Karpas-422 (cell line): ENCODE data around the gene ZNF772. TPM values are rescaled to one million over a fixed set of nuclear protein-coding genes. Genes with fewer than 3 reads are reported as not detected.
A peak's percentile ranks its signal among the peaks of the same experiment; 100 is the strongest.

ENCODE experiments used
- DNase-seq: peaks from one replicate; pipeline ENCODE4 v3.0.0-alpha.2; 2015
- H2AFZ ChIP-seq: fragments of 200-600 bp; sonication (generic); 2 replicates; pipeline ENCODE4 v1.6.1; 2014; ENCODE audit warnings: antibody characterized with exemption, low read length, mixed read lengths
- H3K27ac ChIP-seq: fragments of 200-600 bp; sonication (generic); 2 replicates; pipeline ENCODE4 v1.5.1; 2014; ENCODE audit warnings: mild to moderate bottlenecking, low read length, moderate library complexity
- H3K27me3 ChIP-seq: fragments of 200-600 bp; sonication (generic); 2 replicates; pipeline ENCODE4 v1.6.1; 2014; ENCODE audit warnings: low read length, mixed read lengths
- H3K36me3 ChIP-seq: fragments of 200-600 bp; sonication (generic); 2 replicates; pipeline ENCODE4 v1.6.1; 2014; ENCODE audit warnings: low read length, mixed read lengths; ENCODE audit not compliant: insufficient read depth
- H3K4me1 ChIP-seq: fragments of 200-600 bp; sonication (generic); 2 replicates; pipeline ENCODE4 v1.6.1; 2014; ENCODE audit warnings: mild to moderate bottlenecking, low read length, mixed read lengths
- H3K4me2 ChIP-seq: fragments of 200-600 bp; sonication (generic); 2 replicates; pipeline ENCODE4 v1.6.1; 2014; ENCODE audit warnings: low read length, low read depth, mild to moderate bottlenecking; ENCODE audit not compliant: poor library complexity, severe bottlenecking
- H3K4me3 ChIP-seq: fragments of 200-600 bp; sonication (generic); 2 replicates; pipeline ENCODE4 v1.5.1; 2014; ENCODE audit warnings: mild to moderate bottlenecking, antibody characterized with exemption, low read length, mixed read lengths
- H3K79me2 ChIP-seq: fragments of 200-600 bp; sonication (generic); 2 replicates; pipeline ENCODE4 v1.6.1; 2014; ENCODE audit warnings: mild to moderate bottlenecking, low read length, mixed read lengths
- H3K9ac ChIP-seq: fragments of 200-600 bp; sonication (generic); 2 replicates; pipeline ENCODE4 v1.6.0; 2014; ENCODE audit warnings: low read length
- H3K9me2 ChIP-seq: fragments of 200-600 bp; sonication (generic), shearing (Covaris generic); replicated peaks from 2 replicates; pipeline ENCODE4 v1.6.0; 2014; ENCODE audit warnings: mild to moderate bottlenecking, low read length, moderate library complexity; ENCODE audit not compliant: insufficient read depth
- H3K9me3 ChIP-seq: fragments of 300-700, 200-600 bp; sonication (generic); 2 replicates; pipeline ENCODE4 v1.6.1; 2014; ENCODE audit warnings: low read length, mixed read lengths
- H4K20me1 ChIP-seq: fragments of 200-600 bp; sonication (generic); 2 replicates; pipeline ENCODE4 v1.6.1; 2014; ENCODE audit warnings: mild to moderate bottlenecking, antibody characterized with exemption, low read length, low read depth; ENCODE audit not compliant: insufficient read depth
- total RNA-seq: library from RNA; depleted of rRNA; stranded (reverse); fragments of >200 nt; shearing (Covaris generic); gene quantifications from 2 replicates; pipeline ENCODE4 v1.2.3, GENCODE V29; 2014; ENCODE audit warnings: low replicate concordance

The ZNF772 gene
- total RNA-seq, 1 experiment from 2014 or later: 0.45 TPM

GRCh38 chr19:57441979-57442752 lies 35.2 kb downstream of the ZNF772 start:
- Histone ChIP-seq H3K36me3 (peaks cover 80% of the 10 kb centered on the region), H3K27me3 (no peaks in the 10 kb centered on the region), H3K4me3 (no peak overlapping the region), H3K9ac (no peak overlapping the region), H2AFZ (no peak overlapping the region), H4K20me1 (no peaks in the 10 kb centered on the region), H3K79me2 (peaks cover 62% of the 10 kb centered on the region), H3K4me1 (no peaks in the 10 kb centered on the region), H3K4me2 (no peak overlapping the region), H3K9me2 (no peaks in the 10 kb centered on the region), H3K27ac (no peak overlapping the region), H3K9me3 (peaks cover 78% of the 10 kb centered on the region)
- no peak for DNase-seq

DNA sequence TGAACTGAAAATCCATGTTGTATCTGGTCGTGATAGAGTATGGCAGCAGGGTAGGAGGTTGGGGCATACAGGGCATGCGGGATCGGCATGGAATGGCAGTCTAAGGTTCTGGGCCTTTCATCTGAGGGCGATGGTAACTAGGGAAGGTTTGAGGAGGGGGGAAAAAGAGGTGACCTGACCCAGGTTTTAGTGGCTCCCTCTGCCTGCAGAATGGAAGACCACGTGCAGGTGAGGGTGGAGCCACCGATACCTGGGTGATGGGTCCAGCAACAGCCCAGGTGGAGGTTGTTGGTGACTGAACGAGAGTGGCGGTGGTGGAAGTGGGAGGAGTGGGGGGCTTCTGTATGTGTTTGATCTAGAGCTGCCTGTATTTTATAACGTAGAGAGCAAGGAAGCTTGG lies 38.4 kb downstream of the ZNF772 start:
- H3K27me3 ChIP-seq: no peaks in the 10 kb centered on the region

DNA sequence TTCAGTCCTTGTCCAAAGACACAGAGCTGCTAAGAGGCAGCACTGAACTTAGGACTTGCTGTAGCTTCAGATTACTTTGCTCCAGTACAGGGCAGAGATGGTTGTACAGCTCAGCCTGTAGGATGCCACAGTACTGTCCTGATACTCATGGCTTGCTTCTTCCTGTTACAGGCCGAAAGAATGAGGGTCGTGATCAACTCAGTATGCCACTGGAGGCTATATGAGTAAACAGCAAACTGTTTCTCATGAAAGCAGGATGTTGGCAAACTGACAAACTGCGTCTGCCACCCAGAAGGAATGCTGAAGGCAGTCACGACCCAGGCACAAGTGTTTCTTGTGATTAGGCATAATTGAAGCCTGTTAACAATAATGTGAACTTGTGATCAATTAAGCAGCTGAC lies 39.4 kb downstream of the ZNF772 start:
- Histone ChIP-seq H3K9me3 (peaks cover 47% of the 10 kb centered on the region), H2AFZ (no peak overlapping the region)

More for the DNA sequence above, 38.4 kb downstream of the ZNF772 start:
- H3K79me2 ChIP-seq: peaks cover 81% of the 10 kb centered on the region
- H3K9me3 ChIP-seq: peaks cover 53% of the 10 kb centered on the region
- H3K4me2 ChIP-seq: no peak overlapping the region
- H3K4me1 ChIP-seq: peaks cover 17% of the 10 kb centered on the region
- no peak overlapping the region for H2AFZ ChIP-seq
- no peaks in the 10 kb centered on the region for H3K9me2 ChIP-seq
- H4K20me1 ChIP-seq: no peaks in the 10 kb centered on the region
- H3K36me3 ChIP-seq: peaks cover 70% of the 10 kb centered on the region
- H3K4me3 ChIP-seq: no peak overlapping the region
- no peak overlapping the region for H3K27ac ChIP-seq
- no peak overlapping the region for H3K9ac ChIP-seq
- DNase-seq: no peak

GRCh38 chr19:57436417-57436816 lies 40.9 kb downstream of the ZNF772 start:
- Histone ChIP-seq H3K27ac (no peak overlapping the region), H3K9ac (peak overlapping the region; percentile 82), H3K27me3 (no peaks in the 10 kb centered on the region), H3K4me3 (peak overlapping the region; percentile 85), H3K9me3 (peaks cover 32% of the 10 kb centered on the region), H3K4me2 (peak overlapping the region; percentile 86), H3K36me3 (peaks cover 54% of the 10 kb centered on the region), H3K4me1 (peaks cover 17% of the 10 kb centered on the region), H3K9me2 (no peaks in the 10 kb centered on the region), H3K79me2 (peaks cover 58% of the 10 kb centered on the region), H4K20me1 (no peaks in the 10 kb centered on the region), H2AFZ (no peak overlapping the region)
- DNase-seq: no peak

More for the DNA sequence above, 39.4 kb downstream of the ZNF772 start:
- Histone ChIP-seq H3K36me3 (peaks cover 67% of the 10 kb centered on the region), H3K9ac (no peak overlapping the region), H3K27me3 (no peaks in the 10 kb centered on the region), H3K79me2 (peaks cover 73% of the 10 kb centered on the region), H3K4me3 (no peak overlapping the region), H3K9me2 (no peaks in the 10 kb centered on the region), H3K4me2 (no peak overlapping the region), H3K27ac (no peak overlapping the region), H4K20me1 (no peaks in the 10 kb centered on the region), H3K4me1 (peaks cover 17% of the 10 kb centered on the region)
- DNase-seq: no peak

DNA sequence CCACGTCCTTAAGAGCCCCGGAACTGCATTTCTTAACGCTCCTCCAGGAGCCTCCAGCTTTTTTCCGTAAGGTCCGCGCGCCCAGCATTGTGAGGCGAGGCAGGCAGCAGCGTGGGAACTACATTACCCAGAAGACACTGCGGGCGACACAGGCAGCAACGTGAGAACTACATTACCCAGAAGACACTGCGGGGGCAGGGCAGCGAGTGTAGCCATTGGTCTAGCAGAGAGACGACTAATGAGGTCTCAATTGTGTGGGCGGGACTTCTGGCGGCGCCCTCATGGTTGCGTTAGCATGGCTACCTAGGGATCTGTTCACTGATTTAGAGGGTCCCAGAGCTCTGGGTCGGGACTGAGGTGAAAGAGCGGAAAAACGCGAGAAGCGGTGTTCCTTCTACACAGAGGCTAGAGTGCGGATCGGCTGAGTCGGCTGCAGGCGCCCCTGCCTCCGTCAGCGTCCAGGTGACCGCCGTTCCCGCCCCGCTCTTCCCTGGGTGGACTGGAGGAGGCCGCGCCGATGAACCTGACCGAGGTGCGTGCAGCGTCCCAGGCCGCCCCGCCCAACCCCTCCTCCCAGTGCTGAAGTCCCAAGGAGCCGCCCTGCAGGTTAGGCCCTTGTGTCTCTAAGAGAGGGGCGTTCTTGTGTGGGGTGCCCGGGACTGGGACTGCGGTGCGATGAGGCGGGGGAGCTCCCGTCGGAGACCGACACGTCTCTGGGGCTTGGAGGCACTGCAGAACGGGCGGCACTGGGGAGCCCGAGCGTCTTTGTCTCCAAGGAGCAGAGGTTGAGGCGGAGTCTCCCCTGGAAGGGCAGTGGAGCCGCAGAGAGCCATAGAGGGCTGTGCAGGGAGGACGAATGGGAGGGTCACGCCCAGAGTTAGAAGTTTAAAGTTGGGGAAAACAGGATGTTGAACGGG lies 42.0 kb downstream of the ZNF772 start, which contains the start of gene ZNF749:
Gene ZNF749 (plus strand): TSS at position 264 of the 917 bp plus-strand sequence. CDS start 254 bp downstream, at position 518.
- Histone ChIP-seq H3K4me1 (peaks cover 17% of the 10 kb centered on the region), H3K9ac (peak within 1 kb of the TSS; percentile 82), H3K36me3 (peaks cover 46% of the 10 kb centered on the region), H3K27ac (peak within 1 kb of the TSS; percentile 9; the same call in 1 of the 2 replicates), H3K27me3 (no peaks in the 10 kb centered on the region), H3K9me3 (peaks cover 26% of the 10 kb centered on the region), H2AFZ (peak within 1 kb of the TSS; percentile 89), H3K9me2 (no peaks in the 10 kb centered on the region), H3K79me2 (peaks cover 50% of the 10 kb centered on the region), H3K4me3 (peak within 1 kb of the TSS; percentile 85), H4K20me1 (no peaks in the 10 kb centered on the region), H3K4me2 (peak within 1 kb of the TSS; percentile 86)
- peak; percentile 100 for DNase-seq

DNA sequence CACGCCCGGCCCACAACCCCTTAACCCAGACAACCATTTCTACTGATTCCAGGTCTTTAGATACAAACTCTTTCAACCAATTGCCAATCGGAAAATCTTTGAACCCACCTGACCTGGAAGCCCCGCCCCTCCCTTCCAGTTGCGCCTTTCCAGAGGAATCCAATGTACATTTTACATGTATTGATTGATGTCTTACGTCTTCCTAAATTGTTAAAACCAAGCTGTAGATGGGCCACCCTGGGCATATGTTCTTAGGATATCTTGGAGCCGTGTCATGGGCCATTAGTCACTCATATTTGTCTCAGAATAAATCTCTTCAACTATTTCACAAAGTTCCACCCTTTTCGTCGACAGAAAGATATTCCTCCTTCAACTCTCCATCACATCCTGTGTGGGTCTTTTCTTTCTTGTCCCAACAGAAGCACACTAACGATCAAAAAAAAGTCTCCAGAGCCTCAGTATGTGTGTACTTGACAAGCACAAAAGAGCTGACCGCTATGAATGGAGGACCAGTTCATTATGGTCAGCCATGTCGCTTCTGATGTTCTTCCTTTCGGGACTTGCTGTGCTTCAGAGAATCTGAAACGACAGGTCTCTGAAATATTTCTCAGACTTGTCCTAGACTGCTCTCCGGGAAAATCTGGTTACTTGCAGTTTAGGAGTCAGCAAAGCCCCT lies 42.8 kb downstream of the ZNF772 start:
- peak overlapping the region; percentile 85 for H3K4me3 ChIP-seq
- H3K27me3 ChIP-seq: no peaks in the 10 kb centered on the region
- H4K20me1 ChIP-seq: no peaks in the 10 kb centered on the region
- peak overlapping the region; percentile 86 for H3K4me2 ChIP-seq
- H2AFZ ChIP-seq: peak overlapping the region; percentile 89
- H3K9me2 ChIP-seq: no peaks in the 10 kb centered on the region
- DNase-seq: no peak
- H3K36me3 ChIP-seq: peaks cover 44% of the 10 kb centered on the region
- H3K9ac ChIP-seq: peak overlapping the region; percentile 82
- H3K4me1 ChIP-seq: peaks cover 17% of the 10 kb centered on the region
- peaks cover 42% of the 10 kb centered on the region for H3K79me2 ChIP-seq
- peaks cover 18% of the 10 kb centered on the region for H3K9me3 ChIP-seq
- H3K27ac ChIP-seq: no peak overlapping the region; the same call in 1 of the 2 replicates

DNA sequence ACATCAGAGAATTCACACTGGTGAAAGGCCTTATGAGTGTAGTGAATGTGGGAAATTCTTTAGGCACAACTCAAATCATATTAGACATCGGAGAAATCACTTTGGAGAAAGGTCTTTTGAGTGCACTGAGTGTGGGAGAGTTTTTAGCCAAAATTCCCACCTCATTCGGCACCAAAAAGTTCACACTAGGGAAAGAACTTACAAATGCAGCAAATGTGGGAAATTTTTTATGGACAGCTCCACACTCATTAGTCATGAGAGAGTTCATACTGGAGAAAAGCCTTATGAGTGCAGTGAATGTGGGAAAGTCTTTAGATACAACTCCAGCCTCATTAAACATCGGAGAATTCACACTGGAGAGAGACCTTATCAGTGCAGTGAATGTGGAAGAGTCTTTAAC lies 56.3 kb downstream of the ZNF772 start:
- Histone ChIP-seq H3K4me1 (no peaks in the 10 kb centered on the region), H3K4me3 (no peak overlapping the region), H3K79me2 (peaks cover 48% of the 10 kb centered on the region), H3K9ac (no peak overlapping the region), H3K4me2 (no peak overlapping the region), H3K27me3 (no peaks in the 10 kb centered on the region), H3K27ac (no peak overlapping the region), H3K9me3 (peaks cover 44% of the 10 kb centered on the region), H2AFZ (no peak overlapping the region), H3K9me2 (no peaks in the 10 kb centered on the region), H3K36me3 (peaks cover 66% of the 10 kb centered on the region), H4K20me1 (no peaks in the 10 kb centered on the region)
- DNase-seq: no peak
